Colonic mucosa (tissue), 4 donors: ENCODE data around the gene TAF1C. TPM values are rescaled to one million over a fixed set of nuclear protein-coding genes. Genes with fewer than 3 reads are reported as not detected.

ENCODE experiments used
- DNase-seq: peaks from one replicate; pipeline ENCODE4 v3.0.0-alpha.2; 2020
- H3K27ac ChIP-seq: fragments of 200-600 bp; one replicate; pipeline ENCODE4 v1.8.0; 2021
- H3K27me3 ChIP-seq: fragments of 200-600 bp; one replicate; pipeline ENCODE4 v1.8.0; 2021
- H3K36me3 ChIP-seq: fragments of 200-600 bp; one replicate; pipeline ENCODE4 v1.8.0; 2021
- H3K4me1 ChIP-seq: fragments of 200-600 bp; one replicate; pipeline ENCODE4 v1.8.0; 2021; ENCODE audit warnings: mild to moderate bottlenecking
- H3K4me3 ChIP-seq: fragments of 200-600 bp; one replicate; pipeline ENCODE4 v1.8.0; 2021
- H3K9ac ChIP-seq, 2 donors: one replicate each; pipeline ENCODE4 v1.7.0; 2013; ENCODE audit warnings: control low read depth in 2 of 2, low read depth in 2 of 2, low read length in 2 of 2
- H3K9me3 ChIP-seq: fragments of 200-600 bp; one replicate; pipeline ENCODE4 v1.8.0; 2021
- intact Hi-C: fragments of 100-400 bp; cut with DNase I; formaldehyde crosslinking; loops from one replicate; pipeline ENCODE4 v1.14.1; 2022
- total RNA-seq, 2 donors: library from RNA; stranded (reverse); fragmentation: NEBNext Ultra II Directional in 1 of 2; extraction: Animal tissue kit (Norgen Biotek cat#: 25700) in 1 of 2; gene quantifications; one replicate each; pipeline ENCODE4 v1.2.1, GENCODE V29; 2021
- TF ChIP-seq, protein P1 (sequence below): fragments of 200-600 bp; IDR thresholded peaks from one replicate; pipeline ENCODE4 v1.8.0; 2022; ENCODE audit warnings: antibody characterized with exemption, mild to moderate bottlenecking
- donor health status: healthy.
- donor health status: DM: no; HTN: no; CAD: no.
- donor health status: DM: no; HTN: no; CAD: no.

The TAF1C gene
- total RNA-seq, 2 donors from 2014 or later = 17.2 to 45.6 TPM

DNA sequence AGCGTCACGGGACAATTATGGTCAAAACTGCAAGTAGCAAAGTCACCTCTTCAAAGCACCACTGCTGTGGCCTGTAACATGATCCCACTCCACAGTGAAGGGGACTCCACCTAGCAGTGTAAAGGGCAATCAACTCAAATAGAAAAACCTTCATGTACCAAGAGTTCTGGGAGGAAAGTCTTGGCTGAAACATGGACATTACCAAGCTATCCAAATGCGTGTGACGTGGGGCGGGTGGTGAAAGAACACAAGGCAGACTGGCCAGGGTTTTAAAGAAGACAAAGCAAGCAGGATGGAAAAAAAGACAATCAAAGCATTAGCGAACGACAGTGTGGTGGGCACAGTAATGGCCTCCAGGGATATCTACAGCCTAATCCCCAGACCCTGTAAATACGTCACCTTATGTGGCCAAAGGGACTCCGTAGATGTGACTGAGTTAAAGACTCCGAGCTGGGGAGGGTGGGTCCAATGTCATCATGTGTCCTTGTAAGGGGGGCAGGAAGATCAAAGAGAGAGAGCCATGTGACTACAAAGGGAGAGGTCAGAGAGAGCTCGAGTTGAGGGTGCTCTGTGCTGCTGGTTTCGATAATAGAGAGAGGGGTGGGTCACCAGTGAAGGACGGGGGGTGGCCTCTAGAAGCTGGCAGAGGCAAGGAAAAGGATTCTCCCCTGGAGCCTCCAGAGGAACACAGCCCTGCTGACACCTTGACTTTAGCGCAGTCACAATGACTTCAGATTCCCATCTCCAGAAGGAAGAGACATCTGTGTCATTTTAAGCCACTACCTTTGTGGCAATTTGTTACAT, 47.8 kb downstream of the TAF1C start:
- no peak for DNase-seq
- no peak overlapping the region for H3K27ac ChIP-seq
- H3K4me1 ChIP-seq = no peaks in the 10 kb centered on the region
- H3K9me3 ChIP-seq = no peaks in the 10 kb centered on the region
- TF ChIP-seq, protein P1, sequence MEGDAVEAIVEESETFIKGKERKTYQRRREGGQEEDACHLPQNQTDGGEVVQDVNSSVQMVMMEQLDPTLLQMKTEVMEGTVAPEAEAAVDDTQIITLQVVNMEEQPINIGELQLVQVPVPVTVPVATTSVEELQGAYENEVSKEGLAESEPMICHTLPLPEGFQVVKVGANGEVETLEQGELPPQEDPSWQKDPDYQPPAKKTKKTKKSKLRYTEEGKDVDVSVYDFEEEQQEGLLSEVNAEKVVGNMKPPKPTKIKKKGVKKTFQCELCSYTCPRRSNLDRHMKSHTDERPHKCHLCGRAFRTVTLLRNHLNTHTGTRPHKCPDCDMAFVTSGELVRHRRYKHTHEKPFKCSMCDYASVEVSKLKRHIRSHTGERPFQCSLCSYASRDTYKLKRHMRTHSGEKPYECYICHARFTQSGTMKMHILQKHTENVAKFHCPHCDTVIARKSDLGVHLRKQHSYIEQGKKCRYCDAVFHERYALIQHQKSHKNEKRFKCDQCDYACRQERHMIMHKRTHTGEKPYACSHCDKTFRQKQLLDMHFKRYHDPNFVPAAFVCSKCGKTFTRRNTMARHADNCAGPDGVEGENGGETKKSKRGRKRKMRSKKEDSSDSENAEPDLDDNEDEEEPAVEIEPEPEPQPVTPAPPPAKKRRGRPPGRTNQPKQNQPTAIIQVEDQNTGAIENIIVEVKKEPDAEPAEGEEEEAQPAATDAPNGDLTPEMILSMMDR = no peak
- H3K9ac ChIP-seq = no peak overlapping the region
- no peak overlapping the region for H3K4me3 ChIP-seq
- no peaks in the 10 kb centered on the region for H3K27me3 ChIP-seq
- H3K36me3 ChIP-seq = no peaks in the 10 kb centered on the region
- intact Hi-C loops = no loop called here

DNA sequence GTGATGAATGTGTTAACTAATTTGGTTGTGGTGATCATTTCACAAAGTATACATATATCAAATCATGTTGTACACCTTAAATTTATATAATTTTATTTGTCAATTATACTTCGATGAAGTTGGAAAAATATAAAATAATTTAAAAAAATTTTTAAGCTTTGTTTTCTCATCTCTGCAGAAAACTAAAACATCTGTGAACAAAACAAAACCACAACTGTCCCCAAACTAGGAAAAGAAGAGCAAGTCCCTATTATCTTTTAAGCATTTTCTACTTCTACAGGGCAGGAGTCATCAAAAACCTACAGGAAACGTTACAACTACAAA, 48.4 kb downstream of the TAF1C start:
- no peak overlapping the region for H3K27ac ChIP-seq
- H3K9ac ChIP-seq = no peak overlapping the region
- no peaks in the 10 kb centered on the region for H3K4me1 ChIP-seq
- no peaks in the 10 kb centered on the region for H3K27me3 ChIP-seq
- no peaks in the 10 kb centered on the region for H3K36me3 ChIP-seq
- H3K4me3 ChIP-seq = no peak overlapping the region
- intact Hi-C loops = no loop called here
- no peaks in the 10 kb centered on the region for H3K9me3 ChIP-seq
- no peak for DNase-seq
- TF ChIP-seq, protein P1 = no peak

DNA sequence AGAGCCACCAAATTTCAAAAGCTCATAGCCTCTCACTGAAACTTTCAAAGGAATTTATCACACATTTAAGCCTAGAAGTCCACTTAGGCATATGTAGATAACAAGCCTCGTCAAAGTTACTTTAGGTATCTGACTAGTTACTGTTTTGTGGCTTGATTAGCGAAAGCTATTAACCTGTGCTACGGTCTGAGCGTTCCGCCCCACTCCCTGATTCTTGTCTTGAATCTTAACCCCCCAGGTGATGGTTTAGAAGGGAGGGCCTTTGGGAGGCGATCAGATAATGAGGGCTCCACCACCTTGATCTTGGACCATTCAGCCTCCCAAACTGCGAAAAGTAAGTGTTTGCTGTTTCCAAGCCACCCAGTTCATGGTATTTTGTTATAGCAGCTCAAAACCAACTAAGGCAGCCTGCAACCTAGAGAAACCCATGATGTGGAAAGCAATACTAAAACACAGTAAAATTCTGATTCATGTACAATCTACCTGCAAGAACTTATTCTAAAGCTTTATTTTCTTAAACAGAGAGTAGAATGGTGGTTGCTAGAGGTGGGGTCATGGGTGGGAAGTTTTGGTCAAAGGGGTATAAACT, 49.0 kb downstream of the TAF1C start:
- no peaks in the 10 kb centered on the region for H3K27me3 ChIP-seq
- H3K9ac ChIP-seq = no peak overlapping the region
- no peaks in the 10 kb centered on the region for H3K36me3 ChIP-seq
- intact Hi-C loops = no loop called here
- H3K4me1 ChIP-seq = no peaks in the 10 kb centered on the region
- TF ChIP-seq, protein P1 = no peak
- DNase-seq = no peak
- no peak overlapping the region for H3K4me3 ChIP-seq
- no peak overlapping the region for H3K27ac ChIP-seq
- H3K9me3 ChIP-seq = no peaks in the 10 kb centered on the region

DNA sequence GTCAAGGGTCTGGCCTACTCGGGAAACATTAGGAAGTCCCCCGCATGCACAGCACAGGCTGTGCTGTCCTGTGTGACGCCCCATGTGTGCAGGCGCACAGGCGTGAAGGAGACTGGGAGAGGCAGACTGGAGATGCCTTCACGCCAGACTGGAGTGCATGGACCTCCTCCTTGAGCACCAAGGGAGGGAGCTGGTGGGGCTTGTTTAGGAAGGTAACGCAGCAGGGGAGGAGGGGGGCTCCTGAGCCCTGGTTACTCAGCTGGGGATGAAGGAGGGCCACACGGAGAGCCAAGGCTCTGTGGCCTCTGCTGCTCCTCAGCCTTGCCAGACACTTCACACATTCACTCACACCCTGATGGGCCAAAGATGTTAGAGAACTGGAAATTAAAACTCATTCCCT, 49.6 kb downstream of the TAF1C start:
- Histone ChIP-seq H3K27ac (no peak overlapping the region), H3K4me1 (no peaks in the 10 kb centered on the region), H3K36me3 (no peaks in the 10 kb centered on the region), H3K27me3 (no peaks in the 10 kb centered on the region), H3K9me3 (no peaks in the 10 kb centered on the region), H3K4me3 (no peak overlapping the region), H3K9ac (no peak overlapping the region)
- DNase-seq = no peak
- intact Hi-C loops = no loop called here
- TF ChIP-seq, protein P1 = no peak

DNA sequence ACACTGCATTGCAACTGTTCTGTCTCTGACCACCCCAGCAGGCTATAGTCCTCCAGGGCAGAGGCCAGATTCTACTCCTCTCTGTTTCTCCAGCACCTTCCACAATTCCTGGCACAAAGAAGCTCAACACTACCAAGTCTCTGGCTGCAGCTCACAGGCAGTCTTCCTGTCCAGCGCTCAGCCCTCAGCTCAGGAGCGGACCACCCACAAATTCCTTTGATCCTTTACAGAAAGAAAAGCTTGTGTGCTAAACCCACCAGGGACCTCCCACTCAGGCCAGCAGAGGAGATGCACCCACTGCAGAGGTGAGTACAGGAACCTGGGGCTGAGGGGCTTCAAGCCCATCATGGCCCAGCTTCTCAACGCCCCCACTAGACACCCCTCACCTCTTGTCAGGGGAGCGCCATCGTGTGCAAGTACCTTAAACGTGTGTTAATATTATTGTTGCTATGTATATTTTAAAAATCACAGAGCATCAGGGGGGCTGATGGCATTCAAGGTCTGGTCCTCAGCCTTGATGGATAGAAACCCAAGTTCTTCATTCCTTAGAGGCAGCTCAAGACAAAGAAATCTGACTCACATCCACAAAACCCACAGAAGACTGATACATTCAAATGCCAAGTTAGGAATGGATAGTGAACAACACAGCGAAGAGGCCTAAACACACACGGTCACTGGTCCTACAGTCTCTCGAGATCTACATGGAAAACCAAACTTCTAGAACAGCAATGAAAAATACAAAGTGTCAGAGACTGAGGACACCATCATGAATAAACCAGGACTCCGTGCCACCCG, 50.3 kb downstream of the TAF1C start:
- Histone ChIP-seq H3K27ac (no peak overlapping the region), H3K9ac (no peak overlapping the region), H3K36me3 (no peaks in the 10 kb centered on the region), H3K27me3 (no peaks in the 10 kb centered on the region), H3K9me3 (no peaks in the 10 kb centered on the region), H3K4me3 (no peak overlapping the region), H3K4me1 (no peaks in the 10 kb centered on the region)
- no peak for DNase-seq
- intact Hi-C loops = no loop called here
- TF ChIP-seq, protein P1 = no peak
